ENCODE data around the gene FBXO33.

FBXO33 gene

DNA sequence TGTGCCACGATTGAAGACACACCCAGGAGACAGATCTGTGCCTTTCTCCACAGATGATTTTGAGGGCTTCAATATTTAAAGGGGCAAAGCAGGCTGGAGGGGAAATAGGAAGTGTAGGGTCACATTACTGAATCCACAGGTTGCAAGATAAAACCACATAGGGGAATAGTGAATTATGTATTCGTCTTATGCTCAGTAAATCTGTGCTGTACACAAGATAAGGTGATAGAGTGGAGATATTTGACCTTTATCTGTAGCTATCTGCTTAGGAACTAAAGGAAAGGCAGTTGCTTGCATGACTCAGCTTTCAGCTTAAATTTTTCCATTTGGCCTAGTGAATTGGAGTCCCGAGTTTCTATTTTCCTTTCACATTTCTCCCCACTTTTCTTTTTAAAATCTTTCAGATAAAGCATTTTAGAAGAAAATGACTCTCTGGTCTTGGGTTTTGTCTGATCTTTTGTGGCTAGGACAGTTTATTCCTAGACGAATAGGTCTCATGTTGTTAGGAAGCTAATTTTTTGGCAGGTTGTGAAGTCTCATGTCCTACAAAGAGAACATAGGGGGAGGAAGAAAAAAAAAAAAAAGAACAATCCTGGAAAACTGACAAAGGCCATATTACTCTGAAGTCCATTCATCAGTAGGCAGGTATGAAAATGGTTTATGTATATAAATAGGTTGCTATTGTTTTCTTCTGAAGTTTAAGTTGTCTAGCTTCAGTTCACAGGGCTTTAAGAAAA, 55.4 kb downstream of the FBXO33 start:
- peak overlapping the region; percentile 61 for H3K27ac ChIP-seq

DNA sequence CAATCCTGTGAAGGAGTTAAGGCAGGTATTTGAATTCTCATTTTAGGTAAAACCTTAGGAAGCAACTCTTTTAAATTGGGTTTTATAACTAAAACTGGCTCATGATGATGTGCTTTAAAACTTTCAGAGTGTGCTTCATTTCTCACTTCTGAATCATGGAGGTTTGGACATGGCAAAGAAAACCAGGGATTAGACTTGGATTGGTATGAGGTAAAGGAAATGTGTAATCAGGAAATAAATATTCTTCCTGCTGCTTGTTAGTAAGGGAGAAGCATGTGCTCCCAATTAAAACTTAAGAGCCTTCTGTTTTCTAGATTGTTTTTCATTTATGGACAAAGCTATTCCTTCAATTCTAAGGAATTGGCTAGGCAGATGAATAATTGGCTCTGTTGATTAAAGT, 57.4 kb downstream of the FBXO33 start:
- TF ChIP-seq, protein P1, sequence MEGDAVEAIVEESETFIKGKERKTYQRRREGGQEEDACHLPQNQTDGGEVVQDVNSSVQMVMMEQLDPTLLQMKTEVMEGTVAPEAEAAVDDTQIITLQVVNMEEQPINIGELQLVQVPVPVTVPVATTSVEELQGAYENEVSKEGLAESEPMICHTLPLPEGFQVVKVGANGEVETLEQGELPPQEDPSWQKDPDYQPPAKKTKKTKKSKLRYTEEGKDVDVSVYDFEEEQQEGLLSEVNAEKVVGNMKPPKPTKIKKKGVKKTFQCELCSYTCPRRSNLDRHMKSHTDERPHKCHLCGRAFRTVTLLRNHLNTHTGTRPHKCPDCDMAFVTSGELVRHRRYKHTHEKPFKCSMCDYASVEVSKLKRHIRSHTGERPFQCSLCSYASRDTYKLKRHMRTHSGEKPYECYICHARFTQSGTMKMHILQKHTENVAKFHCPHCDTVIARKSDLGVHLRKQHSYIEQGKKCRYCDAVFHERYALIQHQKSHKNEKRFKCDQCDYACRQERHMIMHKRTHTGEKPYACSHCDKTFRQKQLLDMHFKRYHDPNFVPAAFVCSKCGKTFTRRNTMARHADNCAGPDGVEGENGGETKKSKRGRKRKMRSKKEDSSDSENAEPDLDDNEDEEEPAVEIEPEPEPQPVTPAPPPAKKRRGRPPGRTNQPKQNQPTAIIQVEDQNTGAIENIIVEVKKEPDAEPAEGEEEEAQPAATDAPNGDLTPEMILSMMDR (IDR thresholded peaks at IDR 0.05; ENCODE audit: low read depth, low read length, missing control alignments), result no peak
- H3K27me3 ChIP-seq (replicated peaks), result no peaks in the 10 kb centered on the region
- in situ Hi-C loops (cut with HindIII; ENCODE audit: low pct_ligation_motif_present, low sequenced_read_pairs), result no loop called here
- no peaks in the 10 kb centered on the region for H3K36me3 ChIP-seq (replicated peaks)
- H3K4me3 ChIP-seq (ENCODE audit: low read depth, low read length), result no peak overlapping the region
- no peak overlapping the region for H3K27ac ChIP-seq
- DNase-seq, result no peak

More for the DNA sequence above, 55.4 kb downstream of the FBXO33 start:
- TF ChIP-seq, protein P1 (IDR thresholded peaks at IDR 0.05; ENCODE audit: low read depth, low read length, missing control alignments), result no peak
- H3K36me3 ChIP-seq (replicated peaks), result no peaks in the 10 kb centered on the region
- DNase-seq, result no peak
- in situ Hi-C loops (cut with HindIII; ENCODE audit: low pct_ligation_motif_present, low sequenced_read_pairs), result no loop called here
- no peaks in the 10 kb centered on the region for H3K27me3 ChIP-seq (replicated peaks)
- H3K4me3 ChIP-seq (ENCODE audit: low read depth, low read length), result no peak overlapping the region

DNA sequence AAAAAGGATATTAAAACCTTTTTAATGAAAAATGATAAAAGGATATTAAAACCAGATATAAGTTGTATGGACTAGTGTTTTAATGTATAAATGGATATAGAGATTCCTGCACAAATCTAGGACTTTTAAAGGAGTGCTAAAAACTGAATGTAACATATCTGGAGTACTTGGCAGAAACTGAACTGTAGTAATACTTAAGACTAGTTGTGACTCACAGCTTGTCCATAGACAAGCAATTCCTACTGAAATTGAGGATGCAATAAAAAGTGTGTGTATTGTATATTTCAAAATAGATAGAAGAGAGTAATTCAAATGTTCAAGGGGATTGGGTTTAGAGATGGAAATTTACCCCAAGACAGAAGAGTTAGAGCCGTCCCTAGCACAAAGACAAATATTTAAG, 59.6 kb downstream of the FBXO33 start:
- no peaks in the 10 kb centered on the region for H3K36me3 ChIP-seq (replicated peaks)
- H3K27me3 ChIP-seq (replicated peaks), result no peaks in the 10 kb centered on the region
- TF ChIP-seq, protein P1 (IDR thresholded peaks at IDR 0.05; ENCODE audit: low read depth, low read length, missing control alignments), result no peak
- H3K27ac ChIP-seq, result no peak overlapping the region
- in situ Hi-C loops (cut with HindIII; ENCODE audit: low pct_ligation_motif_present, low sequenced_read_pairs), result no loop called here
- H3K4me3 ChIP-seq (ENCODE audit: low read depth, low read length), result no peak overlapping the region
- DNase-seq, result no peak

DNA sequence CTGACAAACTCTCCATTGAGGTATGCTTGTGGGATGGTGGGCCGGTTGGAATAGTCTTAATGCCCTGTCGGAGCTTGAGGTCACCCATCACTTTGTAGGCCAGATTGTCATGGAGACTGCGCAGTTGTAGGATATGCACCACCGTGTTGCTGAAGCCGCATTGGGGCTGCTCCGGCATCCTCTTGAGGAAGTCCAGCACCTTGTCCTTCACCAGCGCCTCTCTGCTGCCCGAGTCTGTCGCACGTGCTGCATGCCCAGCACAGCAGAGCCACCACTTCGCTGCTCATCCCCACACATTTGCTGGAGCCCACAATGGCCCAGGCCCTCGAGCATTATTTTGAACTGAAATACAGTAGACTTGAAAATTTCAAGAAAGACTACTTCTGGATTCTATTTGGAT, 61.8 kb downstream of the FBXO33 start:
- no peak for DNase-seq
- no peaks in the 10 kb centered on the region for H3K27me3 ChIP-seq (replicated peaks)
- no peak overlapping the region for H3K4me3 ChIP-seq (ENCODE audit: low read depth, low read length)
- in situ Hi-C loops (cut with HindIII; ENCODE audit: low pct_ligation_motif_present, low sequenced_read_pairs), result no loop called here
- H3K36me3 ChIP-seq (replicated peaks), result no peaks in the 10 kb centered on the region
- TF ChIP-seq, protein P1 (IDR thresholded peaks at IDR 0.05; ENCODE audit: low read depth, low read length, missing control alignments), result no peak
- no peak overlapping the region for H3K27ac ChIP-seq

DNA sequence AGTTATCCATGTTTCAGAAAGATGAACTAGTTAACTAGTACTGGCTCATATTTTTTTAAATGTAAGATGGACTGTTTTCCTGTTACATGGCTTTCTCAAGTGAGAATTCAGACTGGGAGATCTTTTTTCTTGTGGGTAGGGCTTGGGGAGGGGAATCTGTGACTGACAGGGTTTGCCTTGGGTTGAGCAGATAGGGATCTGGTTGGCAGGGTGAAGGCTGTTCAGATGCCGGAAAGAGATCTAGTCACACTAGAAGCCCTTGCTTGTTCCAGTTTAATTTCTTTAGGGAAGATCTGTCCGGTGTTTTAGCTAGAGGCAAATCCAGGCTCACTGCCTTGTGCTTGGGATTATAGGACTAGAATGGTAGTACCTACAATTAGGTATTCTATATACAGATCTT, 63.2 kb downstream of the FBXO33 start:
- DNase-seq, result no peak
- in situ Hi-C loops (cut with HindIII; ENCODE audit: low pct_ligation_motif_present, low sequenced_read_pairs), result no loop called here
- TF ChIP-seq, protein P1 (IDR thresholded peaks at IDR 0.05; ENCODE audit: low read depth, low read length, missing control alignments), result no peak
- H3K36me3 ChIP-seq (replicated peaks), result no peaks in the 10 kb centered on the region
- H3K27me3 ChIP-seq (replicated peaks), result no peaks in the 10 kb centered on the region
- H3K27ac ChIP-seq, result no peak overlapping the region
- no peak overlapping the region for H3K4me3 ChIP-seq (ENCODE audit: low read depth, low read length)
